OCI-LY1 (cell line): Measurements from ENCODE around the gene MS4A14.

Experiments used
- H2AFZ ChIP-seq: fragments of 200-600 bp; sonication (generic), shearing (Covaris generic); 2 replicates; pipeline ENCODE4 v1.6.0; 2014; ENCODE audit warnings: antibody characterized with exemption, mild to moderate bottlenecking, low read length
- H3F3A ChIP-seq: fragments of 200-600 bp; sonication (generic), shearing (Covaris generic); 2 replicates; pipeline ENCODE4 v1.6.0; 2014; ENCODE audit warnings: mild to moderate bottlenecking, antibody characterized with exemption, low read length, moderate library complexity; ENCODE audit not compliant: insufficient read depth
- H3K27ac ChIP-seq: fragments of 200-600 bp; sonication (generic); 2 replicates; pipeline ENCODE4 v1.5.1; 2014; ENCODE audit warnings: low read length, mixed run types, mild to moderate bottlenecking, low read depth; ENCODE audit not compliant: poor library complexity, severe bottlenecking
- H3K27me3 ChIP-seq: fragments of 200-600 bp; sonication (generic); 2 replicates; pipeline ENCODE4 v1.6.0; 2014; ENCODE audit warnings: antibody characterized with exemption, mild to moderate bottlenecking, low read length, moderate library complexity; ENCODE audit not compliant: insufficient read depth
- H3K36me3 ChIP-seq: fragments of 200-600 bp; sonication (generic); 2 replicates; pipeline ENCODE4 v1.6.1; 2014; ENCODE audit warnings: mild to moderate bottlenecking, antibody characterized with exemption, low read length, moderate library complexity, mixed read lengths; ENCODE audit not compliant: insufficient read depth
- H3K4me1 ChIP-seq: fragments of 200-600 bp; sonication (generic); 2 replicates; pipeline ENCODE4 v1.5.1; 2014; ENCODE audit warnings: mild to moderate bottlenecking, low read length, moderate library complexity; ENCODE audit not compliant: insufficient read depth, severe bottlenecking
- H3K4me2 ChIP-seq: fragments of 200-600 bp; sonication (generic), shearing (Covaris generic); 2 replicates; pipeline ENCODE4 v1.6.1; 2014; ENCODE audit warnings: low read length
- H3K4me3 ChIP-seq: fragments of 200-600 bp; sonication (generic); 2 replicates; pipeline ENCODE4 v1.5.1; 2014; ENCODE audit warnings: low read length, low read depth, mild to moderate bottlenecking, mixed read lengths; ENCODE audit not compliant: poor library complexity, severe bottlenecking
- H3K79me2 ChIP-seq: fragments of 200-600 bp; shearing (Covaris generic); 2 replicates; pipeline ENCODE4 v1.6.1; 2016; ENCODE audit warnings: mixed run types, low read length, mixed read lengths; ENCODE audit not compliant: insufficient read depth
- H3K9ac ChIP-seq: fragments of 200-600 bp; sonication (generic), shearing (Covaris generic); 2 replicates; pipeline ENCODE4 v1.6.1; 2014; ENCODE audit warnings: mild to moderate bottlenecking, low read length, mixed read lengths
- H3K9me2 ChIP-seq: fragments of 200-600 bp; sonication (generic), shearing (Covaris generic); 2 replicates; pipeline ENCODE4 v1.6.1; 2014; ENCODE audit warnings: low read depth, mild to moderate bottlenecking, low read length, mixed read lengths
- H3K9me3 ChIP-seq: fragments of 200-600 bp; shearing (Covaris generic); 2 replicates; pipeline ENCODE4 v1.6.1; 2014; ENCODE audit warnings: low read length, mixed read lengths
- H4K20me1 ChIP-seq: fragments of 200-600 bp; sonication (generic), shearing (Covaris generic); 2 replicates; pipeline ENCODE4 v1.6.0; 2016; ENCODE audit warnings: mild to moderate bottlenecking, low read length; ENCODE audit not compliant: insufficient read depth
- EZH2 ChIP-seq: fragments of 200-600 bp; sonication (generic), shearing (Covaris generic); IDR thresholded peaks from 2 replicates; pipeline ENCODE4 v1.8.0; 2017; ENCODE audit warnings: borderline replicate concordance, mixed run types, mild to moderate bottlenecking, antibody characterized with exemption, low read length, moderate library complexity, mixed read lengths
- TF ChIP-seq, protein P1 (sequence below): fragments of 200-600 bp; sonication (generic), shearing (Covaris generic); IDR thresholded peaks from 2 replicates; pipeline ENCODE4 v1.5.1; 2017; ENCODE audit warnings: mild to moderate bottlenecking, antibody characterized with exemption, low read length, moderate library complexity, mixed read lengths

MS4A14 gene

DNA sequence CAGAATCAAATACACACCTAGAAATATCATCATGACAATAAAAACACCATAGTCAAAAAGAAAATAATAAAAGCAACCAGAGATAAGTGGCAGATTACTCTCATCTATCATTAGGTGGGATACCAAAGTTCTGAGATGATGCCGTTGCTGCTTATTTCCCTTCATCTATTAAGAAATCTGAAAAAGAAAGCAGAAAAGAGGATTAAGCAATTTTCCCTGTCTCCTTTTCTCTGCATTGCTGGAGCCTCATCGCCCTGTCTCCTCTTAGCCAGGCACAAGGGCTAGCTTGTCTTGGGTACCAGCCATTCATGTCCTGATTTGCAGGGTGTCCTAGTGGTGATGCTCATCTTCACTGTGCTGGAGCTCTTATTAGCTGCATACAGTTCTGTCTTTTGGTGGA, 3.9 kb upstream of the MS4A14 start:
- H3K9me3 ChIP-seq: no peaks in the 10 kb centered on the region
- no peaks in the 10 kb centered on the region for H4K20me1 ChIP-seq
- no peak overlapping the region for H2AFZ ChIP-seq
- no peaks in the 10 kb centered on the region for H3F3A ChIP-seq
- no peak overlapping the region for H3K9ac ChIP-seq
- TF ChIP-seq, protein P1, sequence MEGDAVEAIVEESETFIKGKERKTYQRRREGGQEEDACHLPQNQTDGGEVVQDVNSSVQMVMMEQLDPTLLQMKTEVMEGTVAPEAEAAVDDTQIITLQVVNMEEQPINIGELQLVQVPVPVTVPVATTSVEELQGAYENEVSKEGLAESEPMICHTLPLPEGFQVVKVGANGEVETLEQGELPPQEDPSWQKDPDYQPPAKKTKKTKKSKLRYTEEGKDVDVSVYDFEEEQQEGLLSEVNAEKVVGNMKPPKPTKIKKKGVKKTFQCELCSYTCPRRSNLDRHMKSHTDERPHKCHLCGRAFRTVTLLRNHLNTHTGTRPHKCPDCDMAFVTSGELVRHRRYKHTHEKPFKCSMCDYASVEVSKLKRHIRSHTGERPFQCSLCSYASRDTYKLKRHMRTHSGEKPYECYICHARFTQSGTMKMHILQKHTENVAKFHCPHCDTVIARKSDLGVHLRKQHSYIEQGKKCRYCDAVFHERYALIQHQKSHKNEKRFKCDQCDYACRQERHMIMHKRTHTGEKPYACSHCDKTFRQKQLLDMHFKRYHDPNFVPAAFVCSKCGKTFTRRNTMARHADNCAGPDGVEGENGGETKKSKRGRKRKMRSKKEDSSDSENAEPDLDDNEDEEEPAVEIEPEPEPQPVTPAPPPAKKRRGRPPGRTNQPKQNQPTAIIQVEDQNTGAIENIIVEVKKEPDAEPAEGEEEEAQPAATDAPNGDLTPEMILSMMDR: no peak
- no peak for TF ChIP-seq EZH2
- no peaks in the 10 kb centered on the region for H3K36me3 ChIP-seq
- no peak overlapping the region for H3K27ac ChIP-seq
- no peak overlapping the region for H3K4me3 ChIP-seq
- peaks cover 19% of the 10 kb centered on the region for H3K4me1 ChIP-seq
- no peak overlapping the region for H3K4me2 ChIP-seq
- no peaks in the 10 kb centered on the region for H3K79me2 ChIP-seq
- no peaks in the 10 kb centered on the region for H3K9me2 ChIP-seq
- no peaks in the 10 kb centered on the region for H3K27me3 ChIP-seq

DNA sequence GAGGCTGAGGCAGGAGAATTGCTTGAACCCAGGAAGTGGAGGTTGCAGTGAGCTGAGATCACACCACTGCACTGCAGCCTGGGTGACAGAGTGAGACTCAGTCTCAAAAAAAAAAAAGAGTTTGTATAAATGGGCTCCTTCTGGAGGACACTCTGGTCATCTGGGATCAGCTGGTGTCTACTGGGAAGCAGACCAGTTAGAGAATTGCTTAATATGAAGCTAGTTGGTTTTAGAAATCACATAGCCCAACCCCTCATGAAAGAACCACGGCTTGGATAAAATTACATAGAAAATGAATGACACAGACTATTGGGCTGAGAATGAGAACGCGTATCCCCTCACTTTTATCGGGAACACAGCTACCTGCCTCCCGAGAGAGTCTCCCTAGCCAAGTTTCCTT, 3.2 kb upstream of the MS4A14 start:
- Histone ChIP-seq H3K4me2 (no peak overlapping the region), H3K79me2 (no peaks in the 10 kb centered on the region), H3K4me3 (no peak overlapping the region), H4K20me1 (no peaks in the 10 kb centered on the region), H3K9me2 (no peaks in the 10 kb centered on the region), H3F3A (no peaks in the 10 kb centered on the region), H3K36me3 (no peaks in the 10 kb centered on the region), H3K27ac (no peak overlapping the region), H2AFZ (no peak overlapping the region), H3K9me3 (no peaks in the 10 kb centered on the region), H3K27me3 (no peaks in the 10 kb centered on the region), H3K9ac (no peak overlapping the region), H3K4me1 (peaks cover 19% of the 10 kb centered on the region)
- TF ChIP-seq, protein P1: no peak
- TF ChIP-seq EZH2: no peak

DNA sequence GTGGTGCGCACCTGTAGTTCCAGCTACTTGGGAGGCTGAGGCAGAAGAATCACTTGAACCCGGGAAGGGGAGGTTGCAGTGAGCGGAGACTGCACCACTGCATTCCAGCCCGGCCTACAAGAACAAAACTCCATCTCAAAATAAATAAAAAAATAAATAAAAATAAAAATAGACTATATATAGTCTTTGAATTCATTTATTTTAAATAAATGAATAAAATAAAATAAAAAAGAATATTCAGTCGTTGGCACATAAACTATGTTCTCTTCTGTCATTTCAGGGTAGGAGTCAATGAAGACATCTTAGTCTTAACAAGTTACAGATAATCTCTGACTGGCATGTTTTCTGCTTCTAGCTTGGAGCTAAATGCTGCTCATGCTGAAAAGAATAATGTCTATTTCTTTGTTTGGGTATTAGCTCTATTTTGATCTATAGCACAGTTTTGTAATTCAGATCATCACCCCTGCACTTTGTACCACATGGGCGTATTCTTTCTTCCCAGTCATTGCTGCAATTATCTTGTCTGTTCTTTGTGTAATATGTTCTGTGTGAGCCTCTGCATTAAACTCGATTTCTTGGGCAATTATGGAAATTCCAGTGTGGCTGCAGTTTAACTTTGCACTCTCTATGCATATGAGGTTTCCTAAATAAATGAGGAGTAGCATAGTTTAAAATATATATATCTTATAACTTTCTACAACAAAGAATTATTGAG, 1.4 kb upstream of the MS4A14 start:
- H3K4me2 ChIP-seq: no peak overlapping the region
- H3F3A ChIP-seq: no peaks in the 10 kb centered on the region
- H3K36me3 ChIP-seq: no peaks in the 10 kb centered on the region
- no peaks in the 10 kb centered on the region for H3K9me3 ChIP-seq
- H3K9me2 ChIP-seq: no peaks in the 10 kb centered on the region
- H3K27me3 ChIP-seq: no peaks in the 10 kb centered on the region
- H3K4me3 ChIP-seq: no peak overlapping the region
- H3K27ac ChIP-seq: no peak overlapping the region
- peaks cover 10% of the 10 kb centered on the region for H3K4me1 ChIP-seq
- H3K79me2 ChIP-seq: no peaks in the 10 kb centered on the region
- no peaks in the 10 kb centered on the region for H4K20me1 ChIP-seq
- no peak overlapping the region for H3K9ac ChIP-seq
- TF ChIP-seq, protein P1: no peak
- TF ChIP-seq EZH2: no peak
- no peak overlapping the region for H2AFZ ChIP-seq
